HepG2 (cell line): Measurements from ENCODE around the gene IFNAR2. TPM values are rescaled to one million over a fixed set of nuclear protein-coding genes. Genes with fewer than 3 reads are reported as not detected.

ENCODE experiments used
- ATF7-NPFF ChIP-seq: sonication (generic); formaldehyde crosslinking; IDR thresholded peaks from 2 replicates; pipeline ENCODE4 v1.8.1; 2023; ENCODE audit warnings: mild to moderate bottlenecking, low read depth, missing genetic modification reagents, moderate library complexity
- GATAD1 ChIP-seq: IDR thresholded peaks from 2 replicates; pipeline ENCODE4 v1.6.1; 2016; ENCODE audit warnings: missing genetic modification reagents, missing compliant biosample characterization
- MED8 ChIP-seq: sonication (generic); formaldehyde crosslinking; IDR thresholded peaks from 2 replicates; pipeline ENCODE4 v1.8.1; 2023; ENCODE audit warnings: mild to moderate bottlenecking, missing genetic modification reagents; ENCODE audit not compliant: insufficient replicate concordance
- NFIC ChIP-seq: IDR thresholded peaks from 2 replicates; pipeline ENCODE4 v1.6.1; 2012; ENCODE audit warnings: mild to moderate bottlenecking, low read length, inconsistent platforms
- POGZ ChIP-seq: sonication (generic); formaldehyde crosslinking; IDR thresholded peaks from 2 replicates; pipeline ENCODE4 v1.4.0; 2020; ENCODE audit warnings: mild to moderate bottlenecking, missing genetic modification reagents
- RARA ChIP-seq: IDR thresholded peaks from 2 replicates; pipeline ENCODE4 v1.6.1; 2016; ENCODE audit warnings: missing genetic modification reagents, missing compliant biosample characterization
- RARG ChIP-seq: sonication (generic); formaldehyde crosslinking; IDR thresholded peaks from 2 replicates; pipeline ENCODE4 v1.4.0; 2020; ENCODE audit warnings: low read depth, mild to moderate bottlenecking, missing genetic modification reagents
- RBM39 ChIP-seq: fragments of 200-400 bp; formaldehyde crosslinking; IDR thresholded peaks from one replicate; pipeline ENCODE4 v1.6.1; 2018; ENCODE audit warnings: antibody characterized with exemption, mild to moderate bottlenecking, low read depth, low read length; ENCODE audit not compliant: poor library complexity, severe bottlenecking
- TFE3 ChIP-seq: IDR thresholded peaks from 2 replicates; pipeline ENCODE4 v1.6.1; 2016
- ZBTB10 ChIP-seq: sonication (generic); formaldehyde crosslinking; IDR thresholded peaks from 2 replicates; pipeline ENCODE4 v1.4.0; 2020; ENCODE audit warnings: missing genetic modification reagents, borderline replicate concordance
- ZBTB38 ChIP-seq: sonication (generic); formaldehyde crosslinking; IDR thresholded peaks from 2 replicates; pipeline ENCODE4 v1.5.1; 2020; ENCODE audit warnings: mild to moderate bottlenecking, missing genetic modification reagents
- ZBTB42 ChIP-seq: sonication (generic); formaldehyde crosslinking; IDR thresholded peaks from 2 replicates; pipeline ENCODE4 v1.5.0; 2020; ENCODE audit warnings: mild to moderate bottlenecking, missing genetic modification reagents
- ZFP91 ChIP-seq: sonication (generic); formaldehyde crosslinking; IDR thresholded peaks from 2 replicates; pipeline ENCODE4 v1.9.0; 2022; ENCODE audit warnings: missing genetic modification reagents, mild to moderate bottlenecking, borderline replicate concordance
- ZHX2 ChIP-seq, 2 experiments: sonication (generic) in 1 of 2; formaldehyde crosslinking in 1 of 2; IDR thresholded peaks; 2 replicates each; pipeline versions ENCODE4 v1.6.1 to v1.9.0; 2014 to 2022; ENCODE audit warnings: antibody characterized with exemption in 1 of 2, borderline replicate concordance in 1 of 2, inconsistent platforms in 1 of 2, low read depth in 1 of 2, missing genetic modification reagents in 1 of 2
- ZNF460 ChIP-seq: sonication (generic); formaldehyde crosslinking; IDR thresholded peaks from 2 replicates; pipeline ENCODE4 v1.5.1; 2020; ENCODE audit warnings: missing genetic modification reagents, mild to moderate bottlenecking, borderline replicate concordance
- ZNF747 ChIP-seq: sonication (generic); formaldehyde crosslinking; IDR thresholded peaks from 2 replicates; pipeline ENCODE4 v1.8.1; 2023; ENCODE audit warnings: missing genetic modification reagents, mild to moderate bottlenecking, borderline replicate concordance
- polyA plus RNA-seq, 8 experiments: library from polyadenylated mRNA; depleted of rRNA in 3 of 8; stranded (reverse) in 7 of 8; unstranded in 1 of 8; fragments of >200 nt; fragmentation: Illumina TruSeq in 4 of 8; extraction: Trizol in 4 of 8; gene quantifications; 2 replicates each; pipeline versions ENCODE4 v1.2.1 to v1.2.3, GENCODE V29; 2011 to 2016; ENCODE audit warnings: low read depth in 4 of 8, missing spikeins in 1 of 8, mixed read lengths in 1 of 8; ENCODE audit not compliant: insufficient read depth in 1 of 8
- total RNA-seq, 5 experiments: library from RNA; depleted of rRNA; stranded (reverse); fragments of >200 nt; fragmentation: Illumina TruSeq; extraction: Trizol; gene quantifications; 2 replicates each; pipeline ENCODE4 v1.2.3, GENCODE V29; 2016; ENCODE audit warnings: low read depth in 1 of 5

IFNAR2 gene
- total and polyA plus RNA-seq, 2 of the 13 experiments (the other 11 are each of a cell fraction or from before 2014, with no cell fraction given) = 5.1 to 24.1 TPM

- no peak; the same call in 1 of the 2 replicates for TF ChIP-seq TFE3 (CRISPR knock-in tag)
- peak; percentile 19; the same call in 1 of the 2 replicates for TF ChIP-seq ZBTB38 (CRISPR knock-in tag)
- no peak for TF ChIP-seq ZNF460 (CRISPR knock-in tag)
- peak; percentile 55 for TF ChIP-seq RBM39
- TF ChIP-seq ZBTB42 (CRISPR knock-in tag) = no peak
- peak; percentile 21; the same call in 1 of the 2 replicates for TF ChIP-seq RARA
- peak; percentile 49; the same call in 1 of the 2 replicates for TF ChIP-seq ZFP91 (CRISPR knock-in tag)
- TF ChIP-seq ZNF747 (CRISPR knock-in tag) = no peak
- no peak for TF ChIP-seq ATF7-NPFF (CRISPR knock-in tag)
- no peak for TF ChIP-seq NFIC
- TF ChIP-seq GATAD1 (CRISPR knock-in tag) = no peak
- no peak for TF ChIP-seq ZHX2 (IDR thresholded peaks at IDR 0.05; ENCODE audit: low read depth)
- TF ChIP-seq ZHX2 (CRISPR knock-in tag; IDR thresholded peaks at IDR 0.05; ENCODE audit: borderline replicate concordance) = no peak
- no peak for TF ChIP-seq ZBTB10 (CRISPR knock-in tag)
- no peak for TF ChIP-seq RARG (CRISPR knock-in tag)
- TF ChIP-seq POGZ = no peak
- TF ChIP-seq MED8 (CRISPR knock-in tag) = no peak
Measured at GRCh38 chr21:33266050-33266788, 36.5 kb downstream of the IFNAR2 start, which contains the start of gene IL10RB (continued).
